Subcutaneous abdominal adipose tissue (tissue), 5 donors: ENCODE measurements around the gene GPR78.
A peak's percentile ranks its signal among the peaks of the same experiment; 100 is the strongest.

Experiments
- H3K27ac ChIP-seq: one replicate; pipeline ENCODE4 v1.7.0; 2013; ENCODE audit warnings: low read depth, mild to moderate bottlenecking, inconsistent platforms, low read length, moderate library complexity
- H3K27me3 ChIP-seq, 5 donors: one replicate each; pipeline ENCODE4 v1.7.0; 2013; ENCODE audit warnings: low read length in 5 of 5, inconsistent platforms in 1 of 5; ENCODE audit not compliant: control insufficient read depth in 5 of 5, insufficient read depth in 4 of 5
- H3K36me3 ChIP-seq, 5 donors: one replicate each; pipeline ENCODE4 v1.7.0; 2013; ENCODE audit warnings: low read length in 5 of 5; ENCODE audit not compliant: control insufficient read depth in 5 of 5, insufficient read depth in 5 of 5
- H3K4me1 ChIP-seq, 5 donors: one replicate each; pipeline ENCODE4 v1.7.0; 2013; ENCODE audit warnings: low read length in 5 of 5, mild to moderate bottlenecking in 3 of 5, moderate library complexity in 1 of 5; ENCODE audit not compliant: control insufficient read depth in 5 of 5, insufficient read depth in 5 of 5
- H3K4me3 ChIP-seq, 5 donors: one replicate each; pipeline ENCODE4 v1.7.0; 2013; ENCODE audit warnings: low read length in 5 of 5, low read depth in 1 of 5
- H3K9ac ChIP-seq, 5 donors: one replicate each; pipeline ENCODE4 v1.7.0; 2013; ENCODE audit warnings: low read length in 5 of 5, mild to moderate bottlenecking in 4 of 5, moderate library complexity in 3 of 5
- H3K9me3 ChIP-seq, 5 donors: one replicate each; pipeline ENCODE4 v1.7.0; 2013; ENCODE audit warnings: low read length in 5 of 5; ENCODE audit not compliant: control insufficient read depth in 5 of 5
- donor health status: healthy.
- donor health status: healthy.
- donor health status: healthy.
- donor health status: healthy.
- donor health status: healthy.

Gene GPR78

DNA sequence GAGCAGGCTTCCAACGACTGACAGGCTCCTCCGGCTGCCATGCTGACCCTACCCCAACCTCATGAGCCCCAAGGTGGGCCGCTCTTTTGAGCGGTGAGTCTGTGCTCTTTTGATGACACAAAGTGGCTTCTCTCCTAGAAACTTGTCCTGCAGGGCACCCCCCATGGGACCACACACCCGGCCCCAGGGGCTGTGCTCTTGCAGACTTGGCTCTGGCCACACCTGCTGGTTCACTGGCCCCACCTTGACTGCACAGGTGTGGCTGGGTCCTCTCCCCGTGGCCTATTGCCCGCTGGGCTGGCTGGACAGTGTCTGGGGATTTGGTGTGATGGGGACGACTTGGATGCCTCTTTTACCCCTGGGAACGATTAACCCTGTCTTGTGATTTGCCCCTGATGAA, 10.9 kb downstream of the GPR78 start:
- Histone ChIP-seq H3K36me3 (no peaks in the 10 kb centered on the region), H3K4me3 (no peak overlapping the region), H3K4me1 (peaks cover 2 to 17% (median 6%) of the 10 kb centered on the region in 5 donors), H3K9ac (no peak overlapping the region), H3K27me3 (peaks cover 26 to 66% (median 50%) of the 10 kb centered on the region in 5 donors), H3K9me3 (no peaks in the 10 kb centered on the region), H3K27ac (no peak overlapping the region)

DNA sequence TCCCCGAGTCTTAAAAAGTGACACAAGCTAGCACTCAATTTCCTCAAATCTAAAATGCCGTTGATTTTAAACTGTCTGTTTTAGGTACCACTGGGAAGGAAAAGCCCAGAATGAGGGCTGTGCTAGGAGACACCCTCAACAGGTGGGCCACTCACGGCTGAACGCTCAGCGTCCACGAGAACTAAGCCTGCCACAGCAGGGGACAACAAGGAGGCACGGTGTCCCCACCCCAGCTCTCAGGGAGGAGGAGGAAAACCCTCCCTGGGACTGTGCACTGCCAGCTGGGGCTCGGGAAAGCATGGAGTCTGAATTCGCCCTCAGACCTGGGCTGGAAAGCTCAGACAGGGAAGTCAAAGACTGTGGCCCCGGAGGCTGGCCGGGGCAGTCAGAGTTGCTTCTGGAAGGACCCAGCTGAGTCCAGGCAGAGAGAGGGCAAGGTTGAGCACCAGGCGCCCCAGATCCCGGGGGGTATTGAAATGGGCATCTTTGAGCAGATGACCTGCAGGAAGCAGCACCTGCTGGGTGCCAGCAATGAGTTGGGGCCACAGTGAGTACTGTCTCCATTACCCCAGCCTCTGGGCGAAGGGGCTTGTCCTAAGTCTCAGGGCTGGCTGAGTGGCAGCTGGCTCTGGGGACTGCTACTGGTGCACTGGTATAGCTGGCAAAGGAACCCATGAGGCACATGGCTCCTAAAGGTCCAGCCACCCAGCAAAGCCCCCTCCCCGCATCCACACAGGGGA, 11.6 kb downstream of the GPR78 start:
- no peak overlapping the region for H3K4me3 ChIP-seq
- H3K27me3 ChIP-seq = peaks cover 24 to 59% (median 45%) of the 10 kb centered on the region in 5 donors
- H3K36me3 ChIP-seq = no peaks in the 10 kb centered on the region
- H3K27ac ChIP-seq = no peak overlapping the region
- peaks cover 2 to 17% (median 6%) of the 10 kb centered on the region in 5 donors for H3K4me1 ChIP-seq
- no peak overlapping the region for H3K9ac ChIP-seq
- no peaks in the 10 kb centered on the region for H3K9me3 ChIP-seq

DNA sequence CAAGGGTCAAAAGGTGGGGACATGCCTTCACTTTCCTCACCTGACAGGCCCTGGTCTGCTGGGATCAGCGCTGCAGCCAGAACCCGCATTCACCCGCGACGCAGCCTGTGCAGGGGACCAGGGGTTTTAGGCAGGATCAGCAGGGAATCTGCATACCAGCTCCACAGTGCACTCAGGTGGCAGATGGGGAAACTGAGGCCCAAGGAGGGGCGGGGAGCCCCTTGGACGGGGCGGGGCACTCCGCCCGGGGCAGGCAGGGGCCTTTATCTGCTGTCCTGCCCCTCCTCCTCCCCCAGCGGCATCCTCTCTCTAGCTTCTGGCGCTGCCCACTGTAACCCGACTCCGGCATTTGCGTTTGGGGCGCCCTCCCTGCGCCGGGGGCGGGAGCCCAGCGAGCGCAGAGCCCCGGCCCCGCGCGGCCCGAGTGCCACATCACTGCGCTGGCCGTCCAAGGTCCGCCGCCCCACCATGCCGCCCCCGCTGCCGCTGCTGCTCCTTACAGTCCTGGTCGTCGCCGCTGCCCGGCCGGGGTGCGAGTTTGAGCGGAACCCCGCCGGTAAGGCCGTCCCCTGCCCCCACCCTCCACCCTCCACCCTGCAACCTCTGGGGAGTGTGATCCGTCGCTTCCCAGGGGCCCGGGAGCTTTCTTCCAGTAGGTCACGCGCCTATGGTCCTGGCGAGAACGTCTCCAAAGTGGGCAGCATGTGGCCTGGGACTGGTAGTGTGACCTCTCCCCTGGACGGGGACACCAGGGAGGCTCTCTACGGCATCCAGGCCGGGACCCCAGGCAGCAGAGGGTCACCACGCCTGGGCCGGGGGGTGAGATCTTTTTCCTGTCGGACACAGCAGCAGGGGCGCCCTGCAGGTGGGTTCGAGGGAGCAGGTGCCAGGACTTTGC, 12.4 kb downstream of the GPR78 start, which contains the start of gene CPZ:
TSS of gene CPZ (plus strand) at position 400 of the 898 bp plus-strand sequence. CDS start at position 469, 69 bp downstream.
- no peaks in the 10 kb centered on the region for H3K9me3 ChIP-seq

DNA sequence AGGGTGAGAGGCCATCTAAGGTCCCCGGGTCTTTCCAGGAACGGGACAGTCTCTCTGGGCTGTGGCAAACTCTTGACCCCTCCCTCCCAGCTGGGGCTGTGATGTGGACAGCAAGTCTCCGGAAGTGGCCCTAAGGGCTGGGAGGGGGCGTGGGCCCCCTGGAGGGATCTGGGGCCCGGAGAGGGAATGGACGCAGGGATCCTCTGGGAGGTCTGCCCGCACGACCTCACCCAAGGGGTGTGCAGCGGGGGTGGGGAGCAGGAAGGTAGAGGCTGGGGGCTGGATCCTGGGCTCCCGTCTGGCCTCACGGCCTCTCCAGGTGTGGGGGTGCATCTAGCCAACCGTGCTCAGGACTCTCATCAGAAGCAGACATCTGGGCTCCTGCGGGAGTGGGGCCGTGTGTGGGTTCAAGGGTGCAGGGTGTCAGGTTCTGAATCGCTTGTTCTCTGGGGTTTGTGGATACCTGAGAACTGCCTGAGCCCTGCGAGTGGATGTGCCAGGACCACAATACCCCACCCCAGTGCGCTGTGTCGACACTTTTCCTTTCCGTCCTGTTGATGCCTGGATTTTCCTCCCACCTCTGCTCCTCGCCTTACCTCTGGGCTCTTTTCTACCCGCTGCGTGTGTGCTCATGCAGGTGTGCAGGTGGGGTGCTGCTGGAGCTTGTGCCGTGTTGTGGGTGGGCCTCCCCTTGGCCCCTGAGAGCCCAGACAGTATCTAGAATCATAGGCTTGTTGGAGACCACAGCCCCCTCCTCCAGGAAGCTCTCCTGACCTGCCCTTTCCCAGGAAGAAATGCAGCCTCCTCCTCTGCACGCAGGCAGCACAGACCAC, 13.3 kb downstream of the GPR78 start:
- Histone ChIP-seq H3K27ac (no peak overlapping the region), H3K36me3 (no peaks in the 10 kb centered on the region), H3K9ac (no peak overlapping the region), H3K4me1 (peaks cover 2 to 17% (median 6%) of the 10 kb centered on the region in 5 donors), H3K9me3 (no peaks in the 10 kb centered on the region), H3K27me3 (peaks cover 24 to 48% (median 42%) of the 10 kb centered on the region in 5 donors), H3K4me3 (peak overlapping the region in 2 of 5 donors; percentile 35)

More for the DNA sequence above, 12.4 kb downstream of the GPR78 start, which contains the start of gene CPZ:
- H3K4me1 ChIP-seq = peaks cover 2 to 17% (median 6%) of the 10 kb centered on the region in 5 donors
- H3K9ac ChIP-seq = no peak within 1 kb of the TSS
- peak within 1 kb of the TSS in 2 of 5 donors; percentile 35 for H3K4me3 ChIP-seq
- no peak within 1 kb of the TSS for H3K27ac ChIP-seq
- H3K36me3 ChIP-seq = no peaks in the 10 kb centered on the region
- peaks cover 24 to 53% (median 42%) of the 10 kb centered on the region in 5 donors for H3K27me3 ChIP-seq

DNA sequence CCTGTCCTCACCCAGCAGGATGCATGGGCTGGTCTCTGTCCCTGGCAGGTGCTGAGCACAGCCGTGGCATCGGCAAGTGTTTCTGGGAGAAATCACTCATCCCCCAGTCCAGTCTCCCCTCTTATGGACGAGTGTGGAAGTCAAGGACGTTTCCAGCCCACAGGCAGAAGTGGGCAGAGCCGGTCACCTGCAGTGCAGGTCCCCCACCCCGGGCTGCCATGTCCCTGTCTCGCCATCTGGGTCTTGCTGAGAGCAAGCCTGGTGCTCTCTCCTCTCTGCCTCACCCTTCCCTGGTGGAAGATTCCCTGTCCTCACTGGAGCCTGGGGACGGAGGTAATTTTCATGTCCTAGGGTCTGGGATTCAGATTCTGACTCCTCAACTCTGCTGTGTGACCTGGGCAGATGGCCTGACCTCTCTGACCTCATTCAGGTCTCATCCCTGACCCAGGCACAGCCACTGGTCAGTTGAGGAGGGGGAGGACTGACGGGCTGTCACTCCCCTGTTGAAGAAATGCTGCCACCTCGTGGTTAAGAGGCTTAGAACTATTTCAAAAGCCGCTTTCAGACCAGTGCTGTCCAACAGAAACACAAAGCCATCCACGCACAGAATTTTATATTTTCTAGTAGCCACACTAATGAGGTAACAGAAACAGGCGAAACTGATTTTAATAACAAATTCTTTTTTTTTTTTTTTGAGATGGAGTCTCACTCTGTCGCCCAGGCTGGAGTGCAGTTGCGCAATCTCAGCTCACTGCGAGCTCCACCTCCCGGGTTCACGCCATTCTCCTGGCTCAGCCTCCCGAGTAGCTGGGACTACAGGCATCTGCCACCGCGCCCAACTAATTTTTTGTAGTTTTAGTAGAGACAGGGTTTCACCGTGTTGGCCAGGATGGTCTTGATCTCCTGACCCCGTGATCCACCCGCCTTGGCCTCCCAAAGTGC, 14.2 kb downstream of the GPR78 start:
- Histone ChIP-seq H3K27me3 (peaks cover 24 to 47% (median 40%) of the 10 kb centered on the region in 5 donors), H3K36me3 (no peaks in the 10 kb centered on the region), H3K9me3 (no peaks in the 10 kb centered on the region), H3K9ac (no peak overlapping the region), H3K4me3 (no peak overlapping the region), H3K4me1 (peaks cover 2 to 17% (median 6%) of the 10 kb centered on the region in 5 donors), H3K27ac (no peak overlapping the region)

DNA sequence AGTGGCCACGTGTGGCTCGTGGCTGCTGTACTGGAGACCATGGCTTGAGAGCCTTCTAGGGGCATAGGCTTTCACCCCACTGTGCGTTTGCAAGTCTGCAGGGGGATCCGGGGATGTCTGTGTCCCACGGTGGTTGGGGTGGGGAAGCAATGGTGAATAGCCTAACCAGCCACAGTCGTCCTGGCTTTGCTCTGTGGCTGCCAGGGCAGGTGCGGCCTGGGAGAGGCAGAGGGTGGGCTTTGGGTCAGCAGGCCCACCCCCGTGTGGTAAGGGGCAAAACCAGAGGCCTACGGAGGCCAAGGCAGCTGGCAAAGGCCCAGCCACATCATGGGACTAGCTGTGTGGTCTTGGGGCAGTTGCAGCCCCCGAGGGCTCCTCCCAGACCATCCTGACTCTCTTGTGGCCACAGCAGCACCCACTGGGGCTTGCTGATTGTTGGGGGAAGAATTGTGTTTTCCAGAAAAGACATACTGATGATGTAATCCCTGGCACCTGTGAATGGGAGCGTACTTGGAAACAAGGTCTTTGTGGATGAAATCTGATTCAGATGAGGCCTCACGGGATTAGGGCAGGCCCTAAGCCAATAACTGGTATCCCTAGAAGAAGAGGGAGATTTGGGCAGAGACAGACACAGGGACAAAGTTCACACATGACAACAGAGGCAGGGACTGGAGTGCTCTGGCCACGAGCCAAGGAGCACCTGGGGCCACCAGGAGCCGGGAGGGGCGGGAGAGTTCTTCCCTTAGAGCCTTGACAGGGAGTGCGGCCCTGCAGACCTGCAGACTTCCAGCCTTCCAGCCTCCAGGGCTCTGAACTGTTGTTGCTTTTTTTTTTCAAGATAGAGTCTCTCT, 15.3 kb downstream of the GPR78 start:
- Histone ChIP-seq H3K36me3 (no peaks in the 10 kb centered on the region), H3K4me3 (no peak overlapping the region), H3K27ac (no peak overlapping the region), H3K9me3 (no peaks in the 10 kb centered on the region), H3K9ac (no peak overlapping the region), H3K27me3 (peaks cover 22 to 45% (median 36%) of the 10 kb centered on the region in 5 donors), H3K4me1 (peaks cover 2 to 17% (median 6%) of the 10 kb centered on the region in 5 donors)

DNA sequence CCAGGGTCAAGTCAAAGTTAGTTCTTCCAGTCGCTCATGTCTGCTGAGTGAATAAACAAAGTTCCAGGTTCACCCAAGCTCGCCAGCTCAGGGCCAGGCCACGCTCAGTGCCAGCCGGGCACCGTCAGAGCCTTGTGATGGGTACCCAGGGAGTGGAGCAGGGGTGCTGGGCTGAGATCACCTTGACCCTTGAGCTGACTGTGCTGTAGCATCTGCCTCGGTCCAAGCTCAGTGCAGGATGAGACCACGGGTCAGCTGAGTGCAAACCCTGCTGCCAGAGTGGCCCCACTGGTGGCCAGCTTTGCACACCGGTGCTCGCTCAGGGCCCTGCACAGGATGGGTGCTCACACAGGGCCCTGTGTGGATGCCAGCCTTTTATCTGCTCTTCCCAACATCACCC, 16.7 kb downstream of the GPR78 start:
- no peaks in the 10 kb centered on the region for H3K9me3 ChIP-seq
- H3K4me1 ChIP-seq = peaks cover 2 to 17% (median 6%) of the 10 kb centered on the region in 5 donors
- H3K27me3 ChIP-seq = peaks cover 23 to 33% (median 24%) of the 10 kb centered on the region in 5 donors
- H3K4me3 ChIP-seq = no peak overlapping the region
- no peak overlapping the region for H3K9ac ChIP-seq
- no peaks in the 10 kb centered on the region for H3K36me3 ChIP-seq
- H3K27ac ChIP-seq = no peak overlapping the region

DNA sequence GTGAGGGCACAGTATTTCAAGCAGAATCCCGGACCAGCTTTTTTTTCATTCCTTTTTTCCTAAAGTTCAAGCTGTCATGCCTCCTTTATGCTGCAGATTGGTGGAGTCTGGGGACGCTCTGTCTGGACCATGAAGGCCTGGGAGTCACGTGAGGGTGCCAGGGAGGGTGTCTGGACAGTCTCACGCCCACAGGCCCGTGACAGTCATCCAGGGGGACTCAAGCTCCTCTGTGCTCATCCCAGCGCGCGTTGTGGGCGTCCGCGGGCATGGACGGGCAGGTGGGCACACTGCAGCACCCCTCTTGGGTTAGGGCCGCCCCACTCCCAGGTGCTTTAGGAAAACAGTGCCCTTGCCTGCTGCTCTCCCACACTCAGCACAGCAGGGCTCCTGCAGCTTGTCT, 17.1 kb downstream of the GPR78 start:
- Histone ChIP-seq H3K4me3 (no peak overlapping the region), H3K36me3 (no peaks in the 10 kb centered on the region), H3K9me3 (no peaks in the 10 kb centered on the region), H3K27me3 (peaks cover 19 to 29% (median 20%) of the 10 kb centered on the region in 5 donors), H3K9ac (no peak overlapping the region), H3K27ac (no peak overlapping the region), H3K4me1 (peaks cover 2 to 16% (median 5%) of the 10 kb centered on the region in 5 donors)
